ENCODE measurements around the gene RALGDS.

DNA sequence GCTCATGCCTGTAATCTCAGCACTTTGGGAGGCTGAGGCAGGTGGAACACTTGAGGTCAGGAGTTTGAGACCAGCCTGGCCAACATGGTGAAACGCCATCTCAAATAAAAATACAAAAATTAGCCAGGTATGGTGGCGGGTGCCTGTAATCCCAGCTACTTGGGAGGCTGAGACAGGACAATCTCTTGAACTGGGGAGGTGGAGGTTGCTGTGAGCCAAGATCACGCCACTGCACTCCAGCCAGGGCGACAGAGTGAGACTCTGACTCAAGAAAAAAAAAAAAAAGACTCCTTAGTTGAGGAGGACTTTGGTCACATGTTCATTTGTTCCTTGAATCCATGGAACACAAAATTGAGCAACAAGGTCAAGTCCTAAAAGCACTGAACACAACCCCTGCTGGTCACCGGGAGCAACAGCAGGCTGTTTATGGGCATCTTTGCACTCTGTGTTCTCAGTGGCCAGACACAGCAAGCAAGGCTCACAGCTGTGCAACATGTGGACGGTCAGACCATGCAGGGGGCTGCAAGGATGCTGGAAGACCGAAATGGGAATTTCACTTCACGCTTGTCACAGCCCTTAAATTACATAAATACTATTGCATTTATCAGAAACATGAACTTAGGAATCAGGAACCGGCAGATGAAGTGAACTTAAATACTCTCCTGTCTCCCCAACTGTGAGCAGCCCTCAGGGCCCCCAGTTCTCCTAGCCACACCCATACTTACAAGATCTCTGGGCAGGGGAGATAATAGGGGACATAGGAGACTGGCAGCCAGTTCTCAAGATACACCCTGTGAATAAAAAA lies 39.9 kb upstream of the RALGDS start:
- TF ChIP-seq, protein P1, sequence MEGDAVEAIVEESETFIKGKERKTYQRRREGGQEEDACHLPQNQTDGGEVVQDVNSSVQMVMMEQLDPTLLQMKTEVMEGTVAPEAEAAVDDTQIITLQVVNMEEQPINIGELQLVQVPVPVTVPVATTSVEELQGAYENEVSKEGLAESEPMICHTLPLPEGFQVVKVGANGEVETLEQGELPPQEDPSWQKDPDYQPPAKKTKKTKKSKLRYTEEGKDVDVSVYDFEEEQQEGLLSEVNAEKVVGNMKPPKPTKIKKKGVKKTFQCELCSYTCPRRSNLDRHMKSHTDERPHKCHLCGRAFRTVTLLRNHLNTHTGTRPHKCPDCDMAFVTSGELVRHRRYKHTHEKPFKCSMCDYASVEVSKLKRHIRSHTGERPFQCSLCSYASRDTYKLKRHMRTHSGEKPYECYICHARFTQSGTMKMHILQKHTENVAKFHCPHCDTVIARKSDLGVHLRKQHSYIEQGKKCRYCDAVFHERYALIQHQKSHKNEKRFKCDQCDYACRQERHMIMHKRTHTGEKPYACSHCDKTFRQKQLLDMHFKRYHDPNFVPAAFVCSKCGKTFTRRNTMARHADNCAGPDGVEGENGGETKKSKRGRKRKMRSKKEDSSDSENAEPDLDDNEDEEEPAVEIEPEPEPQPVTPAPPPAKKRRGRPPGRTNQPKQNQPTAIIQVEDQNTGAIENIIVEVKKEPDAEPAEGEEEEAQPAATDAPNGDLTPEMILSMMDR (conservative IDR thresholded peaks at IDR 0.05; ENCODE audit: low read depth, low read length): peak; percentile 68
- no peak for TF ChIP-seq EZH2 (IDR thresholded peaks at IDR 0.05; ENCODE audit: borderline replicate concordance, low read depth, low read length, poor library complexity, severe bottlenecking)

All from A673 (cell line).